Keratinocyte (primary cell): ENCODE results near the gene CASK. TPM values are rescaled to one million over a fixed set of nuclear protein-coding genes. Genes with fewer than 3 reads are reported as not detected.

ENCODE experiments used
- DNase-seq: peaks from one replicate; pipeline ENCODE4 v3.0.0-alpha.2; 2011; ENCODE audit warnings: low read depth, missing footprints, low spot score
- FAIRE-seq: peaks from 2 replicates; lab custom pipeline; 2011; peaks lifted over from hg19 to GRCh38; lab: Jason Lieb, UNC
- H2AFZ ChIP-seq: 2 replicates; pipeline ENCODE4 v1.6.0; 2012; ENCODE audit warnings: low read length, control low read depth, inconsistent platforms; ENCODE audit not compliant: control insufficient read depth
- H3K27ac ChIP-seq: 2 replicates; pipeline ENCODE4 v1.5.1; 2011; ENCODE audit warnings: low read length; ENCODE audit not compliant: control insufficient read depth, insufficient read depth
- H3K27me3 ChIP-seq: 3 replicates; pipeline ENCODE4 v1.6.0; 2011; ENCODE audit warnings: low read length; ENCODE audit not compliant: control insufficient read depth, insufficient read depth; ENCODE audit errors: extremely low read depth
- H3K36me3 ChIP-seq, 2 experiments: 2 replicates in 1 of 2; 3 replicates in 1 of 2; pipeline ENCODE4 v1.5.1; 2011; ENCODE audit warnings: low read length in 2 of 2, mild to moderate bottlenecking in 1 of 2; ENCODE audit not compliant: control insufficient read depth in 2 of 2, insufficient read depth in 2 of 2; ENCODE audit errors: extremely low read depth in 1 of 2
- H3K4me1 ChIP-seq: 3 replicates; pipeline ENCODE4 v1.5.1; 2011; ENCODE audit warnings: low read length; ENCODE audit not compliant: control insufficient read depth, insufficient read depth; ENCODE audit errors: extremely low read depth
- H3K4me2 ChIP-seq: 3 replicates; pipeline ENCODE4 v1.6.0; 2011; ENCODE audit warnings: low read depth, low read length; ENCODE audit not compliant: control insufficient read depth, insufficient read depth; ENCODE audit errors: extremely low read depth
- H3K4me3 ChIP-seq, 3 experiments: fragments of 200-600 bp in 1 of 3; sonication (generic) in 1 of 3; 2 replicates in 2 of 3; 3 replicates in 1 of 3; pipeline ENCODE4 v1.5.1; 2011 to 2016; ENCODE audit warnings: low read length in 3 of 3, mild to moderate bottlenecking in 3 of 3, control low read depth in 2 of 3, inconsistent platforms in 1 of 3, low read depth in 1 of 3, mixed read lengths in 1 of 3, mixed run types in 1 of 3, moderate library complexity in 1 of 3; ENCODE audit not compliant: control insufficient read depth in 2 of 3, insufficient read depth in 2 of 3; ENCODE audit errors: extremely low read depth in 1 of 3
- H3K79me2 ChIP-seq: 2 replicates; pipeline ENCODE4 v1.6.0; 2012; ENCODE audit warnings: low read length; ENCODE audit not compliant: control insufficient read depth, insufficient read depth
- H3K9ac ChIP-seq: 3 replicates; pipeline ENCODE4 v1.6.0; 2011; ENCODE audit warnings: low read length; ENCODE audit not compliant: control insufficient read depth, insufficient read depth; ENCODE audit errors: extremely low read depth
- H3K9me1 ChIP-seq: 3 replicates; pipeline ENCODE4 v1.6.0; 2011; ENCODE audit warnings: low read length; ENCODE audit not compliant: control insufficient read depth, insufficient read depth; ENCODE audit errors: extremely low read depth
- H3K9me3 ChIP-seq: 2 replicates; pipeline ENCODE4 v1.5.1; 2012; ENCODE audit warnings: low read depth, low read length; ENCODE audit not compliant: control insufficient read depth
- H4K20me1 ChIP-seq: 3 replicates; pipeline ENCODE4 v1.6.0; 2011; ENCODE audit warnings: low read length; ENCODE audit not compliant: control insufficient read depth, insufficient read depth; ENCODE audit errors: extremely low read depth
- EZH2 ChIP-seq: IDR thresholded peaks from one replicate; pipeline ENCODE4 v1.6.1; 2012; ENCODE audit warnings: inconsistent platforms, mild to moderate bottlenecking, low read length, moderate library complexity
- dilution Hi-C: fragments of 300-500 bp; cut with MboI; formaldehyde crosslinking; loops from one replicate; pipeline ENCODE4 v1.7.0; 2020; ENCODE audit warnings: low sequenced_read_pairs; ENCODE audit not compliant: extremely low pct_ligation_motif_present
- polyA plus RNA-seq, 5 experiments: library from polyadenylated mRNA; depleted of rRNA in 3 of 5; stranded (reverse) in 3 of 5; stranded (forward) in 1 of 5; unstranded in 1 of 5; fragments of >200 nt; gene quantifications; 1 replicate in 1 of 5; 2 replicates in 3 of 5; 3 replicates in 1 of 5; pipeline versions ENCODE4 v1.2.1 to v1.2.3, GENCODE V29; 2011 to 2012; ENCODE audit warnings: missing spikeins in 2 of 5, low read depth in 1 of 5, low replicate concordance in 1 of 5
- TF ChIP-seq, protein P1 (sequence below), 3 experiments: IDR thresholded peaks in 1 of 3; conservative IDR thresholded peaks in 1 of 3; optimal IDR thresholded peaks in 1 of 3; 2 replicates in 2 of 3; 3 replicates in 1 of 3; pipeline versions ENCODE3 to v1.5.1; 2011; ENCODE audit warnings: low read length in 3 of 3, mild to moderate bottlenecking in 3 of 3, moderate library complexity in 2 of 3, control low read depth in 1 of 3, inconsistent platforms in 1 of 3; ENCODE audit not compliant: insufficient read depth in 2 of 3; ENCODE audit errors: extremely low read depth in 1 of 3

Gene CASK
- polyA plus RNA-seq, 1 donor (not counting 4 experiments of a cell fraction or from before 2014, with no cell fraction given) = 33.7 TPM

DNA sequence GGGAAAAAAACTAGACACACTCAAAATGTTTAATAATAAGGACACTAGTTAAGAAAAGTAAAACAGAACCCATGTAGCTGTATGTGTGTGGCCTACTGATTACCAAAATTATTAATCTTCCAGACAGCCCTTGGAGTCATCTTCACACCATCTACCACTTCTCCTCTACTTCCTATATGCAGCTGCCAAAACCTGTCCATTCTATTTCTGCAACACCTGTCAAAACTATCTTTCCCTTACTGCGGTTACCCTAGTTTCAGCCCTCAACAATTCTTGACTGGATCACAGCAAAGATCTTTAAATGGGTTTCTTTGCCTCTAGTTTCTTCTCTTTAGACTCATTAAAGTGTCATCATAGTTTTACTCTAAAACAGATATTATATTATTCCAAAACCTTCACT, 126.8 kb downstream of the CASK start:
- H3K27me3 ChIP-seq = no peaks in the 10 kb centered on the region
- H3K9me1 ChIP-seq = no peaks in the 10 kb centered on the region
- no peaks in the 10 kb centered on the region for H3K36me3 ChIP-seq
- H3K27ac ChIP-seq = no peak overlapping the region
- H4K20me1 ChIP-seq = no peaks in the 10 kb centered on the region
- H2AFZ ChIP-seq = no peak overlapping the region
- TF ChIP-seq, protein P1, sequence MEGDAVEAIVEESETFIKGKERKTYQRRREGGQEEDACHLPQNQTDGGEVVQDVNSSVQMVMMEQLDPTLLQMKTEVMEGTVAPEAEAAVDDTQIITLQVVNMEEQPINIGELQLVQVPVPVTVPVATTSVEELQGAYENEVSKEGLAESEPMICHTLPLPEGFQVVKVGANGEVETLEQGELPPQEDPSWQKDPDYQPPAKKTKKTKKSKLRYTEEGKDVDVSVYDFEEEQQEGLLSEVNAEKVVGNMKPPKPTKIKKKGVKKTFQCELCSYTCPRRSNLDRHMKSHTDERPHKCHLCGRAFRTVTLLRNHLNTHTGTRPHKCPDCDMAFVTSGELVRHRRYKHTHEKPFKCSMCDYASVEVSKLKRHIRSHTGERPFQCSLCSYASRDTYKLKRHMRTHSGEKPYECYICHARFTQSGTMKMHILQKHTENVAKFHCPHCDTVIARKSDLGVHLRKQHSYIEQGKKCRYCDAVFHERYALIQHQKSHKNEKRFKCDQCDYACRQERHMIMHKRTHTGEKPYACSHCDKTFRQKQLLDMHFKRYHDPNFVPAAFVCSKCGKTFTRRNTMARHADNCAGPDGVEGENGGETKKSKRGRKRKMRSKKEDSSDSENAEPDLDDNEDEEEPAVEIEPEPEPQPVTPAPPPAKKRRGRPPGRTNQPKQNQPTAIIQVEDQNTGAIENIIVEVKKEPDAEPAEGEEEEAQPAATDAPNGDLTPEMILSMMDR (optimal IDR thresholded peaks at IDR 0.05 in 1 of 3, IDR thresholded peaks at IDR 0.05 in 1 of 3, conservative IDR thresholded peaks at IDR 0.05 in 1 of 3; ENCODE audit: extremely low read depth in 1 of 3, insufficient read depth in 2 of 3, low read length in 3 of 3) = no peak
- TF ChIP-seq EZH2 = no peak
- no peak overlapping the region for H3K4me3 ChIP-seq
- no peaks in the 10 kb centered on the region for H3K79me2 ChIP-seq
- no peak for DNase-seq
- no peak for FAIRE-seq
- no peaks in the 10 kb centered on the region for H3K4me1 ChIP-seq
- dilution Hi-C loops = no loop called here
- no peak overlapping the region for H3K9ac ChIP-seq
- no peaks in the 10 kb centered on the region for H3K9me3 ChIP-seq
- no peak overlapping the region for H3K4me2 ChIP-seq

DNA sequence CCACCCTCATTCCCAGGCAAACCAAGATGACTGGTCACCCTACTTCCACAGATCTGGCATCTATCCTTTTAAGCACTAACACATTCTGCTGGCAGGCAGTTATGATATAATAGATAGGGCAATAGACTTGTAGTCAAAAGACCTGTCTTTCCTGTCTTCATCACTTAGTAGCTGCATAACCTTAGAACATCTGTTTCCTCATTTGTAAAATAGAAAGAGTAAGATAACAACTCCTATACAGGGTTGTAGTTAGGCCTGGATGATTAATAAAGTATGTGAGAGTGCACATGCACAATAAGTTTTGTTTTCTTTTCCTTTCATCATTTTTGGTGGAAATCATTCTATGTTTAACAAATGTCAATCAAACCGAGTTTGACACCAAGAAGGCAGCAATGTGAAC, 127.3 kb downstream of the CASK start:
- no peak overlapping the region for H3K9ac ChIP-seq
- no peak overlapping the region for H3K4me3 ChIP-seq
- no peak overlapping the region for H2AFZ ChIP-seq
- no peaks in the 10 kb centered on the region for H3K79me2 ChIP-seq
- H3K36me3 ChIP-seq = no peaks in the 10 kb centered on the region
- H3K27ac ChIP-seq = no peak overlapping the region
- no peak overlapping the region for H3K4me2 ChIP-seq
- H3K4me1 ChIP-seq = no peaks in the 10 kb centered on the region
- H3K9me3 ChIP-seq = no peaks in the 10 kb centered on the region
- TF ChIP-seq, protein P1 (optimal IDR thresholded peaks at IDR 0.05 in 1 of 3, IDR thresholded peaks at IDR 0.05 in 1 of 3, conservative IDR thresholded peaks at IDR 0.05 in 1 of 3; ENCODE audit: extremely low read depth in 1 of 3, insufficient read depth in 2 of 3, low read length in 3 of 3) = no peak
- TF ChIP-seq EZH2 = no peak
- no peaks in the 10 kb centered on the region for H3K9me1 ChIP-seq
- H3K27me3 ChIP-seq = no peaks in the 10 kb centered on the region
- dilution Hi-C loops = no loop called here
- FAIRE-seq (no peak), DNase-seq (no peak)
- no peaks in the 10 kb centered on the region for H4K20me1 ChIP-seq
